ENCODE data around the gene PGGHG.

DNA sequence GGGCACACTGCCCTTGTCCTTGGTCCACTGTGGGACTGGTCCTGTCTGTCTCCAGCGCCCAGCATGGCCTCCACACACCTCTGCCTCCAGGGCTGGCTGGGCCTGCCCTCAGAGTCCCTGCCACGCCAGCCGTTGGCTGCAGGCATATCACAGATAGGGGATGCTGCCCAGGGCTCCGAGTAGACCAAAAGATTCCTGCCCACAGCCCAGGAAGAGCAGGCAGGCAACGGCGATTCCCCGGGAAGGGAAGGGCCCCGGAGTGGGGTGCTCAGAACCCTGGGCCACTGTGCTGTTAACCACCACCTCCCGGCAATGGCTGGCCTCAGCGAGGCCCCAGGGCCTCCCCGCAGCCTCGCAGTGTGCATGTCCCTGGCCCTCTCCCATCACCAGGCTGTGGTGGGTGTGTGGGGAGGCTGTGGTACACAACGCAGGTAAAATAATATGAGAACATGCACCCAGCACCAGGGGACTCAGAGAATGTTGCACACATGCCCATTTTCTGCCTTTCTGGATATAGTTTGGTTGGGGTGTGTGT lies 8.2 kb downstream of the PGGHG start:
- TF ChIP-seq POLR2AphosphoS5 (IDR thresholded peaks at IDR 0.05) (no peak), RAD21 (conservative IDR thresholded peaks at IDR 0.05) (no peak), EZH2 (IDR thresholded peaks at IDR 0.05; ENCODE audit: borderline replicate concordance, insufficient read depth, low read length, poor library complexity, severe bottlenecking) (no peak)
- TF ChIP-seq, protein P1, sequence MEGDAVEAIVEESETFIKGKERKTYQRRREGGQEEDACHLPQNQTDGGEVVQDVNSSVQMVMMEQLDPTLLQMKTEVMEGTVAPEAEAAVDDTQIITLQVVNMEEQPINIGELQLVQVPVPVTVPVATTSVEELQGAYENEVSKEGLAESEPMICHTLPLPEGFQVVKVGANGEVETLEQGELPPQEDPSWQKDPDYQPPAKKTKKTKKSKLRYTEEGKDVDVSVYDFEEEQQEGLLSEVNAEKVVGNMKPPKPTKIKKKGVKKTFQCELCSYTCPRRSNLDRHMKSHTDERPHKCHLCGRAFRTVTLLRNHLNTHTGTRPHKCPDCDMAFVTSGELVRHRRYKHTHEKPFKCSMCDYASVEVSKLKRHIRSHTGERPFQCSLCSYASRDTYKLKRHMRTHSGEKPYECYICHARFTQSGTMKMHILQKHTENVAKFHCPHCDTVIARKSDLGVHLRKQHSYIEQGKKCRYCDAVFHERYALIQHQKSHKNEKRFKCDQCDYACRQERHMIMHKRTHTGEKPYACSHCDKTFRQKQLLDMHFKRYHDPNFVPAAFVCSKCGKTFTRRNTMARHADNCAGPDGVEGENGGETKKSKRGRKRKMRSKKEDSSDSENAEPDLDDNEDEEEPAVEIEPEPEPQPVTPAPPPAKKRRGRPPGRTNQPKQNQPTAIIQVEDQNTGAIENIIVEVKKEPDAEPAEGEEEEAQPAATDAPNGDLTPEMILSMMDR (IDR thresholded peaks at IDR 0.05; ENCODE audit: poor library complexity, severe bottlenecking), result no peak
- TF ChIP-seq, protein P2, sequence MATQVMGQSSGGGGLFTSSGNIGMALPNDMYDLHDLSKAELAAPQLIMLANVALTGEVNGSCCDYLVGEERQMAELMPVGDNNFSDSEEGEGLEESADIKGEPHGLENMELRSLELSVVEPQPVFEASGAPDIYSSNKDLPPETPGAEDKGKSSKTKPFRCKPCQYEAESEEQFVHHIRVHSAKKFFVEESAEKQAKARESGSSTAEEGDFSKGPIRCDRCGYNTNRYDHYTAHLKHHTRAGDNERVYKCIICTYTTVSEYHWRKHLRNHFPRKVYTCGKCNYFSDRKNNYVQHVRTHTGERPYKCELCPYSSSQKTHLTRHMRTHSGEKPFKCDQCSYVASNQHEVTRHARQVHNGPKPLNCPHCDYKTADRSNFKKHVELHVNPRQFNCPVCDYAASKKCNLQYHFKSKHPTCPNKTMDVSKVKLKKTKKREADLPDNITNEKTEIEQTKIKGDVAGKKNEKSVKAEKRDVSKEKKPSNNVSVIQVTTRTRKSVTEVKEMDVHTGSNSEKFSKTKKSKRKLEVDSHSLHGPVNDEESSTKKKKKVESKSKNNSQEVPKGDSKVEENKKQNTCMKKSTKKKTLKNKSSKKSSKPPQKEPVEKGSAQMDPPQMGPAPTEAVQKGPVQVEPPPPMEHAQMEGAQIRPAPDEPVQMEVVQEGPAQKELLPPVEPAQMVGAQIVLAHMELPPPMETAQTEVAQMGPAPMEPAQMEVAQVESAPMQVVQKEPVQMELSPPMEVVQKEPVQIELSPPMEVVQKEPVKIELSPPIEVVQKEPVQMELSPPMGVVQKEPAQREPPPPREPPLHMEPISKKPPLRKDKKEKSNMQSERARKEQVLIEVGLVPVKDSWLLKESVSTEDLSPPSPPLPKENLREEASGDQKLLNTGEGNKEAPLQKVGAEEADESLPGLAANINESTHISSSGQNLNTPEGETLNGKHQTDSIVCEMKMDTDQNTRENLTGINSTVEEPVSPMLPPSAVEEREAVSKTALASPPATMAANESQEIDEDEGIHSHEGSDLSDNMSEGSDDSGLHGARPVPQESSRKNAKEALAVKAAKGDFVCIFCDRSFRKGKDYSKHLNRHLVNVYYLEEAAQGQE (IDR thresholded peaks at IDR 0.05; ENCODE audit: borderline replicate concordance), result no peak

Measured in neural cell (in vitro differentiated cells).